Ishikawa (cell line): ENCODE results near the gene AGAP2.

ENCODE experiments used
- CEBPB ChIP-seq: IDR thresholded peaks from 2 replicates; pipeline ENCODE4 v1.6.1; 2012
- CREB1 ChIP-seq: IDR thresholded peaks from 2 replicates; pipeline ENCODE4 v1.6.1; 2012; ENCODE audit warnings: low read depth
- EGR1 ChIP-seq: IDR thresholded peaks from 2 replicates; pipeline ENCODE4 v1.6.1; 2012
- EP300 ChIP-seq: IDR thresholded peaks from 2 replicates; pipeline ENCODE4 v1.6.1; 2012; ENCODE audit warnings: borderline replicate concordance
- FOXM1 ChIP-seq: IDR thresholded peaks from 2 replicates; pipeline ENCODE4 v1.6.1; 2012; ENCODE audit warnings: low read depth, borderline replicate concordance
- MAX ChIP-seq: IDR thresholded peaks from 2 replicates; pipeline ENCODE4 v1.6.1; 2012
- NFIC ChIP-seq: IDR thresholded peaks from 2 replicates; pipeline ENCODE4 v1.6.1; 2012
- RAD21 ChIP-seq: IDR thresholded peaks from 2 replicates; pipeline ENCODE4 v1.6.1; 2012; ENCODE audit warnings: low read depth
- REST ChIP-seq: IDR thresholded peaks from 2 replicates; pipeline ENCODE4 v1.6.1; 2012; ENCODE audit warnings: low read depth, mild to moderate bottlenecking
- TAF1 ChIP-seq: IDR thresholded peaks from 2 replicates; pipeline ENCODE4 v1.6.1; 2012; ENCODE audit warnings: low read depth, mild to moderate bottlenecking
- TCF12 ChIP-seq: IDR thresholded peaks from 2 replicates; pipeline ENCODE4 v1.6.1; 2012; ENCODE audit warnings: low read depth
- TEAD4 ChIP-seq: IDR thresholded peaks from 2 replicates; pipeline ENCODE4 v1.6.1; 2012
- YY1 ChIP-seq: IDR thresholded peaks from 2 replicates; pipeline ENCODE4 v1.6.1; 2012; ENCODE audit warnings: low read depth
- ZBTB7A ChIP-seq: IDR thresholded peaks from 2 replicates; pipeline ENCODE4 v1.6.1; 2012; ENCODE audit warnings: low read depth
- TF ChIP-seq, protein P1 (sequence below): IDR thresholded peaks from 2 replicates; pipeline ENCODE4 v1.6.1; 2012

Gene AGAP2

GRCh38 chr12:57771236-57771872, 32.8 kb upstream of the AGAP2 start:
- TF ChIP-seq TAF1 (no peak), MAX (no peak), EGR1 (no peak), REST (no peak), CREB1 (no peak), NFIC (no peak), EP300 (no peak), CEBPB (no peak), TCF12 (no peak), ZBTB7A (no peak), FOXM1 (no peak), YY1 (no peak), RAD21 (no peak), TEAD4 (no peak)
- TF ChIP-seq, protein P1, sequence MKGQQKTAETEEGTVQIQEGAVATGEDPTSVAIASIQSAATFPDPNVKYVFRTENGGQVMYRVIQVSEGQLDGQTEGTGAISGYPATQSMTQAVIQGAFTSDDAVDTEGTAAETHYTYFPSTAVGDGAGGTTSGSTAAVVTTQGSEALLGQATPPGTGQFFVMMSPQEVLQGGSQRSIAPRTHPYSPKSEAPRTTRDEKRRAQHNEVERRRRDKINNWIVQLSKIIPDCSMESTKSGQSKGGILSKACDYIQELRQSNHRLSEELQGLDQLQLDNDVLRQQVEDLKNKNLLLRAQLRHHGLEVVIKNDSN = no peak

DNA sequence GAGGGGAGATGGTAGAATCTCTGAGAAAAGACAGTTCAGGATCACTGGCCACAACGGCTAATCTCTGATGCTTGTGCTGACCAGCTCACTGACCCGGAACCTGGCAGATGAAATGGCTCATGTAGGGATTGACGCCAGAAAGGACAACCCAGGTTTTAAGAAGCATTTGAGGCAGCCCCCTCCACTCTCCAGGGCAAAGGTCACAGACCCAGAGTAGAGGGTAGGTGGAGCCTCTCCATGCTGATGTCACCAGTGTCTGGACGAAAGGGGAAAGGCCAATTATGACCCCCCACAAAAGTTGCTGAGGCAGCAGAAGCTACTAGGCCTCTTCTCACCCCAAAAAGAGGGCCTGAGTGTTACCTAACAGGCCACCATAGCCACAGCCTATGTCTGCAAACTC, 32.2 kb upstream of the AGAP2 start:
- TF ChIP-seq NFIC (no peak), RAD21 (no peak)

DNA sequence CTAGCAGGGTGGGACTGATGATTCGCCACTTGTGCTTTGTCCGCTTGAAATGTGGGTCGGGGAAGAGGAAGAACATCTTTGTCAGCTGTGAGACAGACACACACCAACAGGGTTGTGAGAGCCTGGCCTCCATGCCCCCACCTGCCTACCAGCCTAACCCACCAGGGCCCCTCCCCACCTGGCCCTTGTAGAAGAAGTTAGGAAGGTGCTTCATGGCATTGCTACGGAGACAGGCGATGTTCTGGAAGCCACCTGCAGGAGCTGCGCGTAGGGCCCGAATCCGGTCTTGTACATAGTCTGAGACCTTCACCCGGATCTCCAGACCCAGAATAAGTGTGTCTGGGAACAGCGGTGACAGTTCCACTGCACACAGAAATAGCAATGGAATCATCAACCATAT, 31.1 kb upstream of the AGAP2 start:
- TF ChIP-seq TCF12 = no peak
- no peak for TF ChIP-seq TAF1
- no peak for TF ChIP-seq CEBPB
- TF ChIP-seq EP300 = no peak
- no peak for TF ChIP-seq REST
- TF ChIP-seq, protein P1 = no peak
- no peak for TF ChIP-seq NFIC
- TF ChIP-seq FOXM1 = no peak
- TF ChIP-seq TEAD4 = no peak

DNA sequence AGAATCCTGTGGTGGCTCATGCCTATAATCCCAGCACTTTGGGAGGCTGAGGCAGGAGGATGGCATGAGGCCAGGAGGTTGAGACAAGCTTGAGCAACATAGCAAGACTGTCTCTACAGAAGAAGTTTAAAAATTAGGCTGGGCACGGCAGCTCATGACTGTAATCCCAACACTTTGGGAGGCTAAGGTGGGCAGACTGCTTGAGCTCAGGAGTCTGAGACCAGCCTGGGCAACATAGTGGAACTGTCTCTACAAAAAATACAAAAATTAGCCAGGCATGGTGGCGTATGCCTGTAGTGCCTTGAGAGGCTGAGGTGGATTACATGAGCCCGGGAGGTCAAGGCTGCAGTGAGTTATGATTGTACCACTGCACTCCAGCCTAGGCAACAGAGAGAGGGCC, 29.3 kb upstream of the AGAP2 start:
- TF ChIP-seq, protein P1 = no peak
- TF ChIP-seq NFIC = no peak
- TF ChIP-seq EGR1 = no peak
- TF ChIP-seq EP300 = no peak
- TF ChIP-seq MAX = no peak
- TF ChIP-seq CREB1 = no peak
- no peak for TF ChIP-seq TCF12
- TF ChIP-seq RAD21 = no peak
- no peak for TF ChIP-seq CEBPB
- TF ChIP-seq REST = no peak
- TF ChIP-seq ZBTB7A = no peak
- no peak for TF ChIP-seq YY1
- no peak for TF ChIP-seq FOXM1
- TF ChIP-seq TEAD4 = no peak
- no peak for TF ChIP-seq TAF1

GRCh38 chr12:57767305-57767698, 28.8 kb upstream of the AGAP2 start:
- TF ChIP-seq FOXM1 (no peak), EP300 (no peak), MAX (no peak), CEBPB (no peak), TEAD4 (no peak), TAF1 (no peak), CREB1 (no peak), ZBTB7A (no peak), TCF12 (no peak), REST (no peak), RAD21 (no peak), NFIC (no peak), YY1 (no peak), EGR1 (no peak)
- TF ChIP-seq, protein P1 = no peak
